Suprapubic skin (tissue), 4 donors: ENCODE data around the gene PDZD7. TPM values are rescaled to one million over a fixed set of nuclear protein-coding genes. Genes with fewer than 3 reads are reported as not detected.

Source experiments
- DNase-seq, 2 donors: peaks; one replicate each; pipeline ENCODE4 v3.0.0-alpha.2; 2019; ENCODE audit warnings: low spot score in 2 of 2
- H3K27ac ChIP-seq: fragments of 200-600 bp; sonication (generic); one replicate; pipeline ENCODE4 v1.5.1; 2019
- H3K27me3 ChIP-seq: fragments of 200-600 bp; sonication (generic); one replicate; pipeline ENCODE4 v1.5.1; 2019
- H3K36me3 ChIP-seq: fragments of 200-600 bp; sonication (generic); one replicate; pipeline ENCODE4 v1.5.1; 2019
- H3K4me1 ChIP-seq: fragments of 200-600 bp; sonication (generic); one replicate; pipeline ENCODE4 v1.5.1; 2019
- H3K4me3 ChIP-seq: fragments of 200-600 bp; sonication (generic); one replicate; pipeline ENCODE4 v1.5.1; 2019; ENCODE audit warnings: mild to moderate bottlenecking
- H3K9me3 ChIP-seq: fragments of 200-600 bp; sonication (generic); one replicate; pipeline ENCODE4 v1.5.1; 2019
- EP300 ChIP-seq: sonication (generic); formaldehyde crosslinking; IDR thresholded peaks from one replicate; pipeline ENCODE4 v1.6.1; 2017; ENCODE audit warnings: antibody characterized with exemption
- POLR2A ChIP-seq, 2 donors: fragments of 450-650 bp; IDR thresholded peaks; one replicate each; pipeline ENCODE4 v1.6.1; 2017; ENCODE audit warnings: antibody characterized with exemption in 2 of 2, mild to moderate bottlenecking in 2 of 2, moderate library complexity in 2 of 2
- POLR2AphosphoS5 ChIP-seq, 3 donors: sonication (generic); formaldehyde crosslinking; IDR thresholded peaks; one replicate each; pipeline ENCODE4 v1.6.1; 2017; ENCODE audit warnings: antibody characterized with exemption in 3 of 3
- WGBS: methylation state at CpG from one replicate; pipeline ENCODE4 v1.1.5; 2018; 5-methylcytosine and 5-hydroxymethylcytosine counted together
- total RNA-seq, 4 donors: library from RNA; depleted of rRNA; stranded (reverse); fragments of >200 nt; gene quantifications; one replicate each; pipeline ENCODE4 v1.1.0, GENCODE V29; 2016
- TF ChIP-seq, protein P1 (sequence below), 2 donors: fragments of 200-600 bp in 1 of 2; fragments of 450-650 bp in 1 of 2; sonication (generic) in 1 of 2; IDR thresholded peaks; one replicate each; pipeline ENCODE4 v1.5.1; 2016 to 2019; ENCODE audit warnings: antibody characterized with exemption in 2 of 2, mild to moderate bottlenecking in 1 of 2, moderate library complexity in 1 of 2

The PDZD7 gene
- total RNA-seq, 4 donors from 2014 or later = 1.2 to 6.0 (median 1.8) TPM

DNA sequence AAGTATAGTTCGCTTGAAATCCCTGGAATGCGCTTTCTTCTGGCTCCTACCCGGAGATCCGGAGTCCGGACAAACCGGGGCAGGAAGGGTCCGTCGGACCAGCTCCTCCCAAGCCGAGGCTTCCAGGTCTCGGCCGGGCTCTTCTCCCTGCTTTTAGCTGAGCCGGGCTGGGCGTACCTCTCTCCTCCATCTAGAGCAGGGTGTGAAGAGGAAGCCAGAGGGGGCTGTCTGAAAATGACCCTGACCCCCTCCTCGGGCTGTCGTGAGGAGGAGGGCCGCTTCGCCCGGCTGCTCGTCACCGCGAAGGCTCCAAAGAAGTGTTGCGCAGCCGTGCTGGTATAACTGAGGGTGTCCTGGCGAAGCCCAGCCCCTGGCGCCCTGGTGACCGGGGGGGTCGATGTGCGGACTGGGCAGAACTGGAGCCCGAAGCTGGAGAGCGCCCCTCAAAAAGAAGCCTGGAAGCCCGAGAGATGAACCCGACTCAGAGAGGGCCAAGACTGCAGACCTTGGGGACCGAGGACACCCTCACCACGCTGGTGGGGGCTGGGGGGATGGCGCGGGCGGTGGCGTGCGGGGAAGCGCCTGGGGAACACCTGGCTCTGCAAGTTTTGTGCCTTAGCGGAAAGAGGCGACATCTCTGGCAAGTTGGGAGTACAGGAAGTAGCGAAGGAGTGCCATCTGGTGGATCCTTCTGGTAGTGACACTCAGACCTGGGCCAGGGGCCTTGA lies 36.6 kb upstream of the PDZD7 start:
- TF ChIP-seq EP300 (no peak), POLR2A (IDR thresholded peaks at IDR 0.05) (no peak), POLR2AphosphoS5 (IDR thresholded peaks at IDR 0.05) (no peak)
- TF ChIP-seq, protein P1, sequence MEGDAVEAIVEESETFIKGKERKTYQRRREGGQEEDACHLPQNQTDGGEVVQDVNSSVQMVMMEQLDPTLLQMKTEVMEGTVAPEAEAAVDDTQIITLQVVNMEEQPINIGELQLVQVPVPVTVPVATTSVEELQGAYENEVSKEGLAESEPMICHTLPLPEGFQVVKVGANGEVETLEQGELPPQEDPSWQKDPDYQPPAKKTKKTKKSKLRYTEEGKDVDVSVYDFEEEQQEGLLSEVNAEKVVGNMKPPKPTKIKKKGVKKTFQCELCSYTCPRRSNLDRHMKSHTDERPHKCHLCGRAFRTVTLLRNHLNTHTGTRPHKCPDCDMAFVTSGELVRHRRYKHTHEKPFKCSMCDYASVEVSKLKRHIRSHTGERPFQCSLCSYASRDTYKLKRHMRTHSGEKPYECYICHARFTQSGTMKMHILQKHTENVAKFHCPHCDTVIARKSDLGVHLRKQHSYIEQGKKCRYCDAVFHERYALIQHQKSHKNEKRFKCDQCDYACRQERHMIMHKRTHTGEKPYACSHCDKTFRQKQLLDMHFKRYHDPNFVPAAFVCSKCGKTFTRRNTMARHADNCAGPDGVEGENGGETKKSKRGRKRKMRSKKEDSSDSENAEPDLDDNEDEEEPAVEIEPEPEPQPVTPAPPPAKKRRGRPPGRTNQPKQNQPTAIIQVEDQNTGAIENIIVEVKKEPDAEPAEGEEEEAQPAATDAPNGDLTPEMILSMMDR (IDR thresholded peaks at IDR 0.05) = peak; percentile 80 to 88
- Histone ChIP-seq H3K4me1 (peaks cover 46% of the 10 kb centered on the region), H3K4me3 (peak overlapping the region; percentile 57), H3K27me3 (peaks cover 24% of the 10 kb centered on the region), H3K36me3 (no peaks in the 10 kb centered on the region), H3K9me3 (no peaks in the 10 kb centered on the region), H3K27ac (peak overlapping the region; percentile 5)
- under 1% methylated on average over 33 of the region's 43 CpGs for WGBS
- DNase-seq = peak; percentile 85 to 87

DNA sequence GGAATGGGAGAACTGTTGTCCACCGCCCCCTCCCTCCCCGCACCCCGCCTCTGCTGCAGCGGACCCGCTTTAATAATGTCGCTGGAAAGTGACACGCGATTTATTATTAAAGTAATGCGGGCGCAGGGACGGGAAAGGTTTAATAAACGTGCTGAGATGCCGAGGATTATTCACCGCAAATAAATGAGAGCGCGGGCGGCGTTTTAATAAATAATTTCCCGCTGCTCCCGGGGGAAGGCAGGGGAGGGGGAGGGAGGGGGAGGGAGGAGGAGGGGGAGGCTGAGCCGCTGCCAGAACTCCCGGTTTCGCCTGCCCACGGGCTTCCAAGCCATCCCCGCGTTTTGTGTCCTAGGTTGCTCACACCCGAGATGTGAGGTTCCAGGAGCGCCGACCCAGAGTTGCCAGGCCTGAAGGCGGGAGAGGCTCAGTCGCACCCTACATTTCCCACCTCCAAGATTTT lies 36.0 kb upstream of the PDZD7 start:
- Histone ChIP-seq H3K4me1 (peaks cover 52% of the 10 kb centered on the region), H3K9me3 (no peaks in the 10 kb centered on the region), H3K36me3 (no peaks in the 10 kb centered on the region), H3K27me3 (peaks cover 20% of the 10 kb centered on the region), H3K4me3 (peak overlapping the region; percentile 57), H3K27ac (peak overlapping the region; percentile 78)
- 2% methylated on average over 28 of the region's 31 CpGs for WGBS
- no peak for TF ChIP-seq POLR2A (IDR thresholded peaks at IDR 0.05)
- no peak for TF ChIP-seq EP300
- DNase-seq = no peak

DNA sequence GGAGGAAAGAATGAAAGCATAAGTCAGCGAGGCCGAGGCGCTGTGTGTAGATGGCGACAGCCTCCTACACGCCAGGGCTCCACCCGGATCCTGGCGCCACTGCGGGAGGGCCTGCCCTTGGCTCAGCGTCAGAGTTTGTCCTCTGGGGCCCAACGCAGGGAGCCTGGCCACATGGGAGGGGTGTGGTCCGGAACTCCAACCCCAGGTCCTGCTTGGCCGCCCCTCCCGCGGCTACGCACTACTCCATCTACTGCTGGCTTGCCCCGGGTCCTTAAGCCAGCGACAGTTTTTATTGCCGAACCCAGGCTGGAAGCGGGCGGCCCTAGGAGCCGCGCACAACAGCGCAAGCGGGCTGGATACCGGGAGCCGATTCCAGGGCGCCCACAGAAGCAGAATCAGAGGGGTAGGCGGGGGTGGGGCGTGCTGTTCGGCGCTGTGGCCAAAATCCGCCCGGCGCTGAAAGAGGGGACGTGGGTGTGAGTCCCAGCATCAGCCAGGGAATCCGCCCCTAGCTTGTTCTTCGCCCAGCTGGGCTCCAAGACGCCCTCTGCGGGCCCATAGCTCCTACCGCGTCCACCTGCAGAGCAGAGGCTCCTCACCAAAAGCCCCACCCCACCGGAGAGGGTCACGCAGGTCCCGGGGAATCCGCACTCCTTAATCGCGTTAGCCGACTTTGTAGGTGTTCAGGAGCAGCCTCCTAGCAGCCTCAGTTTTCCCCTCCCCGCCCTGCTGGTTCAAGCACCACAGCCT lies 35.4 kb upstream of the PDZD7 start:
- Histone ChIP-seq H3K9me3 (no peaks in the 10 kb centered on the region), H3K4me3 (peak overlapping the region; percentile 57), H3K4me1 (peaks cover 58% of the 10 kb centered on the region), H3K27me3 (peaks cover 15% of the 10 kb centered on the region), H3K27ac (peak overlapping the region; percentile 78), H3K36me3 (no peaks in the 10 kb centered on the region)
- no peak for TF ChIP-seq POLR2A (IDR thresholded peaks at IDR 0.05)
- TF ChIP-seq, protein P1 (IDR thresholded peaks at IDR 0.05) = peak in 1 of 2 donors; percentile 38
- DNase-seq = peak; percentile 87 to 91
- 0% methylated on average over 9 of the region's 49 CpGs for WGBS

DNA sequence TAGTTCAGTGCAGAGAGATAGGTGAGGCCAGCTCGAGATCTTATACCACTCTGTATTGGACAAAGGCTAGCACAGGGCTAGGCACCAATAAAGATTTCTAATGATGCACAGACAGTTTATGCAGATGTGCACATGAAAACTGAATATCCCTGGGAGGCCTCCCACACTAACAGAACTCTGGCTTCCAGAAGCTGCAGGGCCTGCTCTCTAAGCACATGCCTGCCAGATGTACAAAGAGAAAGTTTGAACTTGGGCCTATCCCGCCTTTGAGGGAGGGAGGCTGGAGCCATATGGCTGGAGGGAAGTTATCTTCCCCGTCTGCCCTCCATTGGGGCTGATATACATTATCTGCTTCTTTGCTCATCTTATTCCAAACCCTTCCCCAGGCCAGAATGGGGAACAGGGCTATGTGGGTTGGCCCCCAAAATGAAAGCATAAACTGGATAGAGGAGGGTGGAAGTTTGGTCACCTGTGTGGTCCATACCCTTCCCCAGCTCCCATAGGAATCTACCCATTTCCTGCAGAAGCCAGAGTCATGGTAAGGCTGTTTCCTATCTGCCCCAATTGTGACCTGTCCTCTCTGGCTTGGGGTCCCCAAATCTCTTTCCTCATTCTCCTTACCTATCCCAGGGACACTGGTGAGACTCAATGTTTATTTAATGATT lies 34.7 kb upstream of the PDZD7 start:
- H3K4me1 ChIP-seq = peaks cover 60% of the 10 kb centered on the region
- peaks cover 15% of the 10 kb centered on the region for H3K27me3 ChIP-seq

DNA sequence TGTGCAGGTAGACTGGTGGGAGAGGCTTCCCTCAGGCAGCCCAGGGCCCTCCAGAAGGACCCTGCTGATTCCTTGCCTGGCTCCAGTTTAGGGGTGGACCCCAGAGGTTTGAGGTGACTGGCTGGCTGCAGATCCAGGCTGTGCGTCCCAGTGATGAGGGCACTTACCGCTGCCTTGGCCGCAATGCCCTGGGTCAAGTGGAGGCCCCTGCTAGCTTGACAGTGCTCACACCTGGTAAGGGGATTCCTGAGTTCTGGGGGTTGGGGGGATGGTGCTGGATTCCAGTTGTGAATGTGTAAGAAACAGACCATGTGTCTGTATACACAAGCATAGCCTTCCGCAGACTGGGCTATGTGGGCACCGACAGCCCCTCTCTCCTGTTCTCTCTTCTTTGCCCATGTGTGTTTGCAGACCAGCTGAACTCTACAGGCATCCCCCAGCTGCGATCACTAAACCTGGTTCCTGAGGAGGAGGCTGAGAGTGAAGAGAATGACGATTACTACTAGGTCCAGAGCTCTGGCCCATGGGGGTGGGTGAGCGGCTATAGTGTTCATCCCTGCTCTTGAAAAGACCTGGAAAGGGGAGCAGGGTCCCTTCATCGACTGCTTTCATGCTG lies 33.6 kb upstream of the PDZD7 start:
- DNase-seq = no peak
- no peak overlapping the region for H3K27ac ChIP-seq
- no peak overlapping the region for H3K4me3 ChIP-seq
- no peaks in the 10 kb centered on the region for H3K36me3 ChIP-seq
- H3K27me3 ChIP-seq = peaks cover 15% of the 10 kb centered on the region
- WGBS = 94% methylated on average over 9 of the region's 9 CpGs
- no peak for TF ChIP-seq POLR2AphosphoS5 (IDR thresholded peaks at IDR 0.05)
- no peak for TF ChIP-seq EP300
- TF ChIP-seq, protein P1 (IDR thresholded peaks at IDR 0.05) = no peak
- TF ChIP-seq POLR2A (IDR thresholded peaks at IDR 0.05) = no peak
- no peaks in the 10 kb centered on the region for H3K9me3 ChIP-seq
- peaks cover 66% of the 10 kb centered on the region for H3K4me1 ChIP-seq

More for the DNA sequence above, 34.7 kb upstream of the PDZD7 start:
- DNase-seq = no peak
- WGBS = 48% methylated on average over 3 of the region's 3 CpGs
- Histone ChIP-seq H3K9me3 (no peaks in the 10 kb centered on the region), H3K4me3 (peak overlapping the region; percentile 57), H3K27ac (peak overlapping the region; percentile 78), H3K36me3 (no peaks in the 10 kb centered on the region)
- TF ChIP-seq, protein P1 (IDR thresholded peaks at IDR 0.05) = no peak
- no peak for TF ChIP-seq EP300
